WI38 (cell line): ENCODE measurements around the gene CST8.

Experiments
- H3K4me3 ChIP-seq: 2 replicates; pipeline ENCODE4 v1.5.1; 2011; ENCODE audit warnings: low read depth, mild to moderate bottlenecking, control low read depth, low read length
- TF ChIP-seq, protein P1 (sequence below): IDR thresholded peaks from 2 replicates; pipeline ENCODE4 v1.5.1; 2012; ENCODE audit warnings: low read depth, mild to moderate bottlenecking, control low read depth, low read length

CST8 gene

DNA sequence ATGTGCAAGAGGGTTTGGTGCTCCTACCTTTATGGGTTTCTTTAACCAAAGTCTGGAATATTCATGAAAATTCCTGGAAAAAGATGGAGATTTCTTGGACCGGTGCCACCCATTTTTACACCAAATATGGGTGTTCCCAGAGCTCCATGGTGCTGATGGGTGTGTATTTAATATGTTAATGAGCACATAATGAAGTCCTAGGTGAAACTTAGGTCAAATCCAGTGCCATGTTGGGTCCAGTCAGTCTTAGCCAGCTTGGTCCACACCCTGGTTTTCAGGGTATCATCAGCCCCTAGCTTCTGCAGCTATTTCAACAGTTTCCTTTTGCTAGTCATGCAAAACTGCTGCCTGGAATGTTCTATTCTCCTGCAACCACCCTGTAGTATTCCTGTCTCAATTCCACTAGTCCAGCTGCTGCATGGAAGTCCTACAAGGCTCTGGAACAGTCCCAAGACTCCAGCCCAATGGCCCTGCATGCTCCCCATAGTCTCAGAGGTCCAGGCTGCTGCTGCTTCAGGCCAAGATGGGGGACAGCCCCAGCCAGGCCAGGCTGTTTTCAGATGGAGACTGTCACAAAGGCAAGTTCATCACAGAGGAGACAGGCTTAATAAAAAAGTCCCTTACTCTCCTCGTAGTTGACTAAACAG lies 45.5 kb downstream of the CST8 start:
- no peak overlapping the region for H3K4me3 ChIP-seq
- TF ChIP-seq, protein P1, sequence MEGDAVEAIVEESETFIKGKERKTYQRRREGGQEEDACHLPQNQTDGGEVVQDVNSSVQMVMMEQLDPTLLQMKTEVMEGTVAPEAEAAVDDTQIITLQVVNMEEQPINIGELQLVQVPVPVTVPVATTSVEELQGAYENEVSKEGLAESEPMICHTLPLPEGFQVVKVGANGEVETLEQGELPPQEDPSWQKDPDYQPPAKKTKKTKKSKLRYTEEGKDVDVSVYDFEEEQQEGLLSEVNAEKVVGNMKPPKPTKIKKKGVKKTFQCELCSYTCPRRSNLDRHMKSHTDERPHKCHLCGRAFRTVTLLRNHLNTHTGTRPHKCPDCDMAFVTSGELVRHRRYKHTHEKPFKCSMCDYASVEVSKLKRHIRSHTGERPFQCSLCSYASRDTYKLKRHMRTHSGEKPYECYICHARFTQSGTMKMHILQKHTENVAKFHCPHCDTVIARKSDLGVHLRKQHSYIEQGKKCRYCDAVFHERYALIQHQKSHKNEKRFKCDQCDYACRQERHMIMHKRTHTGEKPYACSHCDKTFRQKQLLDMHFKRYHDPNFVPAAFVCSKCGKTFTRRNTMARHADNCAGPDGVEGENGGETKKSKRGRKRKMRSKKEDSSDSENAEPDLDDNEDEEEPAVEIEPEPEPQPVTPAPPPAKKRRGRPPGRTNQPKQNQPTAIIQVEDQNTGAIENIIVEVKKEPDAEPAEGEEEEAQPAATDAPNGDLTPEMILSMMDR: no peak

GRCh38 chr20:23537030-23537429 lies 46.1 kb downstream of the CST8 start:
- TF ChIP-seq, protein P1: no peak
- H3K4me3 ChIP-seq: no peak overlapping the region

DNA sequence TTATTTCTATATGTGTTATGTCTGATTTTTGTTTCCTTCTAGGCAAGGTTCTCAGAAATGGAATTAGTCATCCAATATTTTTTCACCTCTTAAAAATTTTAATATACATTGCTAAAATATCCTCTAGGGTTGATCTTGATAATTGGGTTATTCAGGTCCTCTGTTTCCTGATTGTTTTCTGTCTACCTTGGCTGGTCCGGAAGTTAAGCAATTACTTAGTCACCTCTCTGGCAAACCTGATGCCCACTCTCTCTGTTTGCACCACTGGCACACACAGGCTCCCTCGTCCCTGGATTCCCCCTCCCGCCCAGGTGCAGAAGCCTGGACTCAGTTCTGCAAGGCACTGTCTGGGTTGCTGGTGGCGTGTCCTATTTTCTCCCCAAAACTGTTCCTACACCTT lies 49.7 kb downstream of the CST8 start:
- no peak overlapping the region for H3K4me3 ChIP-seq
- TF ChIP-seq, protein P1: no peak

DNA sequence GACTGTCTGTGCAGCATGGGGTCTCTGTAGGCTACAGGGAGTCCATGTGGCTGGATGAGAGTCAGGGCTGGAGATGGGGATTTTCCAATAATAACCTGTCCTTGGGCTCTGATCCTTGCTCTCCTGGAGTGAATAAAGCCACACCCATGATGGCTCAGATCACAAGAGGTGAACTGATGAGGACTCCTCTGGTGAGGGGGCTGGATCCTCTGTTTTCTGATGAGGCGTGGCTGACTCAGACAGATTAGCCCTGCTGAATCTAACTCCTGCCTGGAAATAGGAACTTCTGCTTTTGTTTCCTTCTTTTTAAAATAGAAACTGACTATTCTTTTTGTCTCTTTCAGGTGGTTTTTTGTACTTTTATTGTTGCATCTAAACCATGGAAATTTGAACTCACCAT lies 50.4 kb downstream of the CST8 start:
- TF ChIP-seq, protein P1: no peak
- H3K4me3 ChIP-seq: no peak overlapping the region

- no peak overlapping the region for H3K4me3 ChIP-seq
Observed at GRCh38 chr20:23541776-23542175, 50.9 kb downstream of the CST8 start.

DNA sequence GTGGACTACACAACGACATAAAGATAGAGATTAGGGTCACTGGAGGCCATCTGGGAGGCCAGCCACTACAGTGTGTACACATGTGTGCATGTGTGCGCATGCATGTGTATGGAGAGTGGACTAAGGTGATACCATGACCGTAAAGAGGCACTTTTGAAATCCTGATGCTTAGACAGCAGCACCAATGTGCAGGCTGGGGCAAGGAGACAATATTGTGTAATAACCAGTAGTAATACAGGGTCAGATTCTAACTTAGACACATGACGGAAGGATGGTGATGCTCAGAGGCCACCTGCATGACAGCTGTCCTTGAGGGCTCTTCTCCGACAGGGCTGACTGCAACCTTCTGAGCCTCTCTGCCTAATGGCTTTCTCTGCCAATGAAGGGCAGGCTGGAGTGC lies 51.9 kb downstream of the CST8 start:
- no peak overlapping the region for H3K4me3 ChIP-seq
- TF ChIP-seq, protein P1: no peak

More at GRCh38 chr20:23541776-23542175, 50.9 kb downstream of the CST8 start:
- TF ChIP-seq, protein P1: no peak

DNA sequence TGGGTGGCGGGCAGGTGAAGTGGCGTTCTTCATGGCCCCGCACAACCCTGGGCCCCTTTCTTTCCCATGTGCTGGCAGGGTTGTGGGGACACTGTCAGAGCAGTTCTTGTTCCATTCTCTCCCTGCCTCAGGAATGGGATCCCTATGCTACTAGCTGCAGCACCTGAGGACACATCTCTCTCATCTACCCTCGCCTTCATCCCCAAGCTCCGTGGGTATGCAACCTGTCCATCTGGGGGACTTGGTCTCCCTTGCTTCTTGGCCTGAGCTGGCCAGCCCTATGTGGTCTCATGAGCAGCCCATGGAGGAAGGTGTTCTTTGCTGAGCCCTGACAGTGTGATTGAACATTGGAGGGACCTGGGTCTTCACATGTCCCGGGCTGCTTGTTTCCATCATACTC lies 53.2 kb downstream of the CST8 start:
- no peak overlapping the region for H3K4me3 ChIP-seq
- TF ChIP-seq, protein P1: no peak
